NT2/D1 (cell line): ENCODE results near the gene INPP4B.

Experiments
- DNase-seq: peaks from one replicate; pipeline ENCODE4 v3.0.0-alpha.2; 2011; ENCODE audit warnings: low read depth, low spot score
- H3K27me3 ChIP-seq: 2 replicates; pipeline ENCODE4 v1.6.0; 2011; ENCODE audit warnings: mild to moderate bottlenecking; ENCODE audit not compliant: insufficient read length, insufficient read depth
- H3K36me3 ChIP-seq: 2 replicates; pipeline ENCODE4 v1.6.1; 2011; ENCODE audit warnings: mild to moderate bottlenecking, low read length, mixed read lengths; ENCODE audit not compliant: insufficient read depth, insufficient read length
- H3K4me1 ChIP-seq: 2 replicates; pipeline ENCODE4 v1.5.1; 2011; ENCODE audit not compliant: insufficient read depth, insufficient read length
- H3K4me3 ChIP-seq: 2 replicates; pipeline ENCODE4 v1.5.1; 2011; ENCODE audit warnings: low read depth; ENCODE audit not compliant: insufficient read length
- H3K9ac ChIP-seq: 2 replicates; pipeline ENCODE4 v1.6.0; 2011; ENCODE audit warnings: low read depth; ENCODE audit not compliant: insufficient read length
- H3K9me3 ChIP-seq: 2 replicates; pipeline ENCODE4 v1.5.1; 2011; ENCODE audit warnings: mild to moderate bottlenecking, low read length; ENCODE audit not compliant: insufficient read depth
- SUZ12 ChIP-seq: IDR thresholded peaks from 2 replicates; pipeline ENCODE4 v1.6.1; 2011; ENCODE audit not compliant: insufficient read length, insufficient read depth; ENCODE audit errors: extremely low read depth
- YY1 ChIP-seq: IDR thresholded peaks from 2 replicates; pipeline ENCODE4 v1.6.1; 2011; ENCODE audit not compliant: insufficient read length, insufficient read depth
- ZNF274 ChIP-seq: IDR thresholded peaks from 2 replicates; pipeline ENCODE4 v1.6.1; 2011; ENCODE audit warnings: mild to moderate bottlenecking, low read depth, low read length

INPP4B gene

GRCh38 chr4:142497606-142498005 lies 348.5 kb downstream of the INPP4B start:
- H3K4me3 ChIP-seq: no peak overlapping the region
- no peak for DNase-seq
- no peaks in the 10 kb centered on the region for H3K9me3 ChIP-seq
- H3K9ac ChIP-seq: no peak overlapping the region
- no peaks in the 10 kb centered on the region for H3K36me3 ChIP-seq
- H3K27me3 ChIP-seq: no peaks in the 10 kb centered on the region
- no peaks in the 10 kb centered on the region for H3K4me1 ChIP-seq
- TF ChIP-seq YY1 (no peak), SUZ12 (no peak), ZNF274 (no peak)

- TF ChIP-seq ZNF274 (no peak), YY1 (no peak), SUZ12 (no peak)
- no peak for DNase-seq
- no peaks in the 10 kb centered on the region for H3K4me1 ChIP-seq
Observed at GRCh38 chr4:142493255-142494110, 352.6 kb downstream of the INPP4B start.

GRCh38 chr4:142485452-142485851 lies 360.6 kb downstream of the INPP4B start:
- Histone ChIP-seq H3K36me3 (no peaks in the 10 kb centered on the region), H3K9ac (no peak overlapping the region), H3K27me3 (no peaks in the 10 kb centered on the region), H3K4me3 (no peak overlapping the region), H3K9me3 (no peaks in the 10 kb centered on the region), H3K4me1 (no peaks in the 10 kb centered on the region)
- no peak for TF ChIP-seq SUZ12
- no peak for TF ChIP-seq ZNF274
- no peak for TF ChIP-seq YY1
- no peak for DNase-seq

More at GRCh38 chr4:142493255-142494110, 352.6 kb downstream of the INPP4B start:
- Histone ChIP-seq H3K4me3 (no peak overlapping the region), H3K36me3 (no peaks in the 10 kb centered on the region), H3K9ac (no peak overlapping the region), H3K9me3 (no peaks in the 10 kb centered on the region), H3K27me3 (no peaks in the 10 kb centered on the region)

- H3K4me1 ChIP-seq: no peaks in the 10 kb centered on the region
- H3K36me3 ChIP-seq: no peaks in the 10 kb centered on the region
- no peaks in the 10 kb centered on the region for H3K27me3 ChIP-seq
- no peak for TF ChIP-seq SUZ12
- no peak for TF ChIP-seq YY1
- no peak for TF ChIP-seq ZNF274
- no peak overlapping the region for H3K4me3 ChIP-seq
- no peak for DNase-seq
- H3K9ac ChIP-seq: no peak overlapping the region
- no peaks in the 10 kb centered on the region for H3K9me3 ChIP-seq
Observed at GRCh38 chr4:142480244-142480643, 365.9 kb downstream of the INPP4B start.

GRCh38 chr4:142475663-142476062 lies 370.4 kb downstream of the INPP4B start:
- no peaks in the 10 kb centered on the region for H3K36me3 ChIP-seq
- no peak for DNase-seq
- no peak overlapping the region for H3K9ac ChIP-seq
- no peaks in the 10 kb centered on the region for H3K27me3 ChIP-seq
- H3K4me1 ChIP-seq: no peaks in the 10 kb centered on the region
- H3K4me3 ChIP-seq: no peak overlapping the region
- no peaks in the 10 kb centered on the region for H3K9me3 ChIP-seq
- TF ChIP-seq SUZ12: no peak
- TF ChIP-seq YY1: no peak
- no peak for TF ChIP-seq ZNF274

GRCh38 chr4:142474398-142475087 lies 371.6 kb downstream of the INPP4B start:
- TF ChIP-seq ZNF274 (no peak), YY1 (no peak), SUZ12 (no peak)
- Histone ChIP-seq H3K4me3 (no peak overlapping the region), H3K4me1 (no peaks in the 10 kb centered on the region)

GRCh38 chr4:142473960-142474338 lies 372.2 kb downstream of the INPP4B start:
- Histone ChIP-seq H3K27me3 (no peaks in the 10 kb centered on the region), H3K36me3 (no peaks in the 10 kb centered on the region), H3K4me1 (no peaks in the 10 kb centered on the region), H3K4me3 (no peak overlapping the region), H3K9ac (no peak overlapping the region), H3K9me3 (no peaks in the 10 kb centered on the region)
- TF ChIP-seq ZNF274 (no peak), SUZ12 (no peak), YY1 (no peak)
- no peak for DNase-seq

More at GRCh38 chr4:142474398-142475087, 371.6 kb downstream of the INPP4B start:
- DNase-seq: no peak
- Histone ChIP-seq H3K27me3 (no peaks in the 10 kb centered on the region), H3K9ac (no peak overlapping the region), H3K36me3 (no peaks in the 10 kb centered on the region), H3K9me3 (no peaks in the 10 kb centered on the region)
